LNCaP clone FGC (cell line): Measurements from ENCODE around the gene APBB2.

Source experiments
- DNase-seq: peaks from one replicate; pipeline ENCODE4 v3.0.0-alpha.2; 2011; ENCODE audit warnings: low read depth
- H3K4me3 ChIP-seq: 2 replicates; pipeline ENCODE4 v1.5.1; 2011; ENCODE audit warnings: mild to moderate bottlenecking, low read depth, low read length, control low read depth
- CTCF ChIP-seq: IDR thresholded peaks from 2 replicates; pipeline ENCODE4 v1.5.1; 2012; ENCODE audit warnings: mild to moderate bottlenecking; ENCODE audit not compliant: control insufficient read depth, insufficient read depth; ENCODE audit errors: extremely low read depth

The APBB2 gene

GRCh38 chr4:40915318-40916217 is 298.8 kb downstream of the APBB2 start:
- no peak for DNase-seq
- no peak overlapping the region for H3K4me3 ChIP-seq
- no peak for TF ChIP-seq CTCF

GRCh38 chr4:40912460-40913184 is 301.7 kb downstream of the APBB2 start:
- TF ChIP-seq CTCF = no peak
- no peak overlapping the region for H3K4me3 ChIP-seq
- DNase-seq = no peak

DNA sequence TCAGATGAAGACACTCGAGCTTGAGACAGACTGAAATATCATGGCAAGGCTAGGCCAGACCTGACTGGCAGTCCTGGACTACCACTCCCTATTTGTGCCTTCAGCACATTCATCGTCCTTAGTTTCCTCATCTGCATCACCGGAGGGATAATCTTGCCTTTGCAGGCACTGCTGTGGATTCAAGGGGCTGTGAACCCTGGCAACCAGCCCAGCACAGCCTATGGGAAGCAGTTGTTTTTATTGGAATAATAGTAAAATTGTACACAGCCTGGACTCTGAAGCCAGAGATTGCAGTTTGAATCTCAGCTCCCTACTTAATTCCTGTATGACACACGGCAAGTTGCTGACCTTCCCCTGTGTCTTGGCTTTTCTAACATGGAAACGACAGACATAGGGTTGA is 303.6 kb downstream of the APBB2 start:
- TF ChIP-seq CTCF = no peak
- no peak for DNase-seq
- H3K4me3 ChIP-seq = no peak overlapping the region

DNA sequence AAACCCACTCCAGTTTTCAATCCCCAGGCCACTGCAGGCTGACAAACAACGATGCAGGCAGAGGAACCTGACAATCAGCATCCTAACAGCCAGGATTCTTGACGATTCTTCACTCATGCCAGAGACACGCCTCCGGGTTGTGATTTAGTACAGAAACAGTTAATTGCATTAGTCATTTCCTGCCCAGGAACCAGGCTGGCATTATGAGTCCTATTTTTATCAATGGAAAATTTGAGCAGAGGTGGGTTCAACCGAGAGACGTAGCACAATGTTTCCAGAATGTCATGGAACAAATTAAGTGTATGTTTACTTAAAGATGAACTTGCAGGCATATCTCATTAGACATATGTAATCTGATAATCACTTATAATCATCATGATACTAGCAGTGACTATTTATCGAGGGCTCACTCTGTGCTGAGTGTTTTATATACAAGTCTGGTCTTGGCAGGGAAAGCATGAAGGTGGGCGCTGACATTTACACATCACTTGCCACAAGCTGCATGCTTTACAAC is 304.9 kb downstream of the APBB2 start:
- no peak for DNase-seq
- TF ChIP-seq CTCF = no peak
- no peak overlapping the region for H3K4me3 ChIP-seq

GRCh38 chr4:40908702-40909362 is 305.5 kb downstream of the APBB2 start:
- H3K4me3 ChIP-seq = no peak overlapping the region
- DNase-seq = no peak
- peak; percentile 81 for TF ChIP-seq CTCF

DNA sequence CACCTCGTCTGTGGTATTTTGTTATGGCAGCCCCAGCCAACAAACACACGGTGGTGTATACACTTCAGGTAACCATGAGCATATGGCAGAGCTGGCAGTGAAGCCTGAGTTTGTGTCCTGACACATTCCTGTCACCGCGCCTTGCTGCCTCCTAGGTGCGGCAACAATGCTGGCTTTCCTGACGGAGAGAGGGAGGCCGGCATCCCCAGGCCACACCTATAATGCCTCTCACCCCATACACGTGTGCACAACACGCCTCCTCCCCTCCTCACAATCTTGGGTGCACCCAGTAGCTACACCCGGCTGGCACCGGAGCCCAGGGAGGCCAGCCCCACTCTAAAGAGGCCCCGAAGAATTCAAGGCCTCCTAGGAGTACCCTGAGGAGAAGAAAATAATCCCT is 306.0 kb downstream of the APBB2 start:
- H3K4me3 ChIP-seq = no peak overlapping the region
- TF ChIP-seq CTCF = no peak
- DNase-seq = no peak
